ENCODE data around the gene E2F2. TPM values are rescaled to one million over a fixed set of nuclear protein-coding genes. Genes with fewer than 3 reads are reported as not detected.

The E2F2 gene
- total and polyA plus RNA-seq, 2 of the 13 experiments (the other 11 are each of a cell fraction or from before 2014, with no cell fraction given) = 0.65 to 6.6 TPM

- TF ChIP-seq TRAFD1 (CRISPR knock-in tag; IDR thresholded peaks at IDR 0.05; ENCODE audit: borderline replicate concordance) (no peak), PAXIP1 (CRISPR knock-in tag; conservative IDR thresholded peaks at IDR 0.05) (peak; percentile 33; the same call in 1 of the 2 replicates), KDM6A (CRISPR knock-in tag; IDR thresholded peaks at IDR 0.05; ENCODE audit: low read depth) (0 out of 2 replicates have a peak, but pooled peaks have one; percentile 5), SOX13 (IDR thresholded peaks at IDR 0.05) (no peak), SOX13 (CRISPR knock-in tag; conservative IDR thresholded peaks at IDR 0.05 in 1 of 2, IDR thresholded peaks at IDR 0.05 in 1 of 2) (peak in 1 of 2 experiments; percentile 25; a peak in 1 of 4 replicates), ZNF501 (CRISPR knock-in tag; IDR thresholded peaks at IDR 0.05) (peak; percentile 47; the same call in 1 of the 2 replicates), SATB2 (CRISPR knock-in tag; IDR thresholded peaks at IDR 0.05) (0 out of 2 replicates have a peak, but pooled peaks have one; percentile 52), ZFP37 (CRISPR knock-in tag; IDR thresholded peaks at IDR 0.05; ENCODE audit: borderline replicate concordance) (no peak), ZNF777 (CRISPR knock-in tag; IDR thresholded peaks at IDR 0.05) (peak; percentile 86), NONO (IDR thresholded peaks at IDR 0.05) (no peak), NONO (CRISPR knock-in tag; conservative IDR thresholded peaks at IDR 0.05) (peak; percentile 20; the same call in 1 of the 2 replicates), ZNF598 (CRISPR knock-in tag; IDR thresholded peaks at IDR 0.05; ENCODE audit: borderline replicate concordance) (no peak; the same call in 1 of the 2 replicates), ESRRA (CRISPR knock-in tag; IDR thresholded peaks at IDR 0.05; ENCODE audit: low read depth) (no peak), THAP7 (CRISPR knock-in tag; IDR thresholded peaks at IDR 0.05) (0 out of 2 replicates have a peak, but pooled peaks have one; percentile 22), ZNF446 (CRISPR knock-in tag; IDR thresholded peaks at IDR 0.05) (peak; percentile 87), ZNF615 (CRISPR knock-in tag; IDR thresholded peaks at IDR 0.05; ENCODE audit: borderline replicate concordance) (no peak), ELF1 (CRISPR knock-in tag; IDR thresholded peaks at IDR 0.05) (peak; percentile 75), REL (CRISPR knock-in tag; conservative IDR thresholded peaks at IDR 0.05) (peak; percentile 86), CREM (IDR thresholded peaks at IDR 0.05) (peak; percentile 39; the same call in 1 of the 2 replicates), CREM (CRISPR knock-in tag; IDR thresholded peaks at IDR 0.05) (no peak), MEIS2 (CRISPR knock-in tag; IDR thresholded peaks at IDR 0.05) (no peak), GABPB1 (CRISPR knock-in tag; IDR thresholded peaks at IDR 0.05) (peak; percentile 78), MEIS1 (CRISPR knock-in tag; IDR thresholded peaks at IDR 0.05; ENCODE audit: borderline replicate concordance) (0 out of 2 replicates have a peak, but pooled peaks have one; percentile 29), ETV5 (CRISPR knock-in tag; IDR thresholded peaks at IDR 0.05; ENCODE audit: borderline replicate concordance) (peak; percentile 33; the same call in 1 of the 2 replicates), ZMYM4 (CRISPR knock-in tag; IDR thresholded peaks at IDR 0.05) (0 out of 2 replicates have a peak, but pooled peaks have one; percentile 45)
Observed at GRCh38 chr1:23530747-23531561, at the start of gene E2F2 (continued).

Measured in HepG2 (cell line).